Stimulated activated naive CD4-positive, alpha-beta T cell treated with Interleukin-2 at 50 U/mL for 16 hours (primary cell): ENCODE measurements around the gene DNAI2.

Experiments
- DNase-seq: peaks from one replicate; lab custom pipeline; 2025; lab: John Stamatoyannopoulos, UW

The DNAI2 gene

GRCh38 chr17:74305865-74306654, 32.0 kb downstream of the DNAI2 start:
- DNase-seq: no peak

GRCh38 chr17:74307984-74308773, 34.1 kb downstream of the DNAI2 start:
- DNase-seq: no peak

GRCh38 chr17:74309902-74310301, 35.9 kb downstream of the DNAI2 start:
- DNase-seq: no peak

GRCh38 chr17:74314877-74315276, 40.8 kb downstream of the DNAI2 start:
- DNase-seq: no peak

GRCh38 chr17:74316220-74316619, 42.2 kb downstream of the DNAI2 start:
- no peak for DNase-seq

DNA sequence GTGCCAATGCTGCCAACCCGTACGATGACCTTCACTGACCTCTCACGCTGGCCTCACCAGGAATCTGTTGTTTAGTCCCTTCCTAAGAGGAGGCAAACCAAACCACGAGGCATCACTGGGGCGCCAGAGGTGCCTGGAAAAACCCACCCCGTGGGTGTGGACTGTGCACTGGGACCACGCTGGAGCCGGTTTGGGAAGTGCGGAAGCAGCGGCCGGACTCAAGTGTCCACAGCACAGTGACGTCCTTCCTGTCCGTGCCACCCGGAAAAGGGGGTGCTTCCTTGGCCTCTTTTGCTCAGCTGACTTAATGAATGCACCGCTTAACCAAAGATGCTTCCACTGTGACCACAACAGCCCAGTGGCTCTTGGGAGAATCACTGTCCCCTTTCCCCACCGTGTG, 43.0 kb downstream of the DNAI2 start:
- no peak for DNase-seq

DNA sequence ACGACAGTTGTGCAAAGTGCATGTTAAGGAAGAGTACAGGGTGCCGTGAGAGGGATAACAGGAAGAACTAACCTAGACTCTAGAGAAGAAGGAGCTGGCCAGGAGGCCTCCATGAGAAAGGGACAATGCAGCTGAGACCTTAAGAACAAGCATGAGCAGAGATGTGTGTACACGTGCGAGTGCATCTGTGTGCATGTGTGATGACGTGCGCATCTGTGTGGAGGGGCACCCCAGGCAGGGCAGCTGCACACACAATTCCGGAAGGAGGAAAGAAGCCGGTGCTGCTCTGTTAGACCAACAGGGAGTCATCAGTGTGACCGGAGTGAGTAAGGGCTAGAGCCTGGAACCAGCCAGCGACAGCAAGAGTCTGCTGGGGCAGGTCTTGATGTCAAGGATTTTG, 44.4 kb downstream of the DNAI2 start:
- no peak for DNase-seq

GRCh38 chr17:74324521-74324920, 50.5 kb downstream of the DNAI2 start:
- DNase-seq: no peak

GRCh38 chr17:74325376-74325742, 51.3 kb downstream of the DNAI2 start:
- no peak for DNase-seq

- peak; percentile 56 for DNase-seq
These were observed 51.8 kb downstream of the DNAI2 start, which contains the start of gene KIF19 for GRCh38 chr17:74325743-74326379. Gene KIF19, plus strand, starts transcription at chr17:74326226. Its CDS starts 124 bp downstream, at chr17:74326350.

- DNase-seq: no peak
These were observed 52.5 kb downstream of the DNAI2 start for GRCh38 chr17:74326506-74326905.

GRCh38 chr17:74328487-74328886, 54.5 kb downstream of the DNAI2 start:
- DNase-seq: no peak

DNA sequence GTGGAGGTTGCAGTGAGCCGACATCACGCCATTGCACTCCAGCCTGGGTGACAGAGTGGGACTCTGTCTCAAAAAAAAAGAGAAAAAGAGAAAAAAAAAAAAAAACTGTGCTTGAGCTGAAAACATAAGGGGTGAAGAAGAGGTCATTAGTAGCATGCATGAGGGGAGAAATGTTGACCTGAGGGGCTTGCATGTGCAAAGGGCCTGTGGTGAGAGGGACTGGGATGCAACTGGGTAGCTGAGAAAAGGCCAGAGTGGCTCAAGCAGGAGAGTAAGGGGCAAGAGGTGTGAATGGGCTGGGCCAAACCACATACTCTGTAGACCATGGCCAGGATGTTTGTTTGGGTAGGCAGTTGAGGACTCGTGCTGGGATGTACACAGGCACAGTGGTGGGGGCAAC, 55.3 kb downstream of the DNAI2 start:
- no peak for DNase-seq

GRCh38 chr17:74330446-74330845, 56.4 kb downstream of the DNAI2 start:
- DNase-seq: no peak

GRCh38 chr17:74332017-74332650, 58.1 kb downstream of the DNAI2 start:
- DNase-seq: no peak

- no peak for DNase-seq
These were observed 58.8 kb downstream of the DNAI2 start for GRCh38 chr17:74332763-74333283.

DNA sequence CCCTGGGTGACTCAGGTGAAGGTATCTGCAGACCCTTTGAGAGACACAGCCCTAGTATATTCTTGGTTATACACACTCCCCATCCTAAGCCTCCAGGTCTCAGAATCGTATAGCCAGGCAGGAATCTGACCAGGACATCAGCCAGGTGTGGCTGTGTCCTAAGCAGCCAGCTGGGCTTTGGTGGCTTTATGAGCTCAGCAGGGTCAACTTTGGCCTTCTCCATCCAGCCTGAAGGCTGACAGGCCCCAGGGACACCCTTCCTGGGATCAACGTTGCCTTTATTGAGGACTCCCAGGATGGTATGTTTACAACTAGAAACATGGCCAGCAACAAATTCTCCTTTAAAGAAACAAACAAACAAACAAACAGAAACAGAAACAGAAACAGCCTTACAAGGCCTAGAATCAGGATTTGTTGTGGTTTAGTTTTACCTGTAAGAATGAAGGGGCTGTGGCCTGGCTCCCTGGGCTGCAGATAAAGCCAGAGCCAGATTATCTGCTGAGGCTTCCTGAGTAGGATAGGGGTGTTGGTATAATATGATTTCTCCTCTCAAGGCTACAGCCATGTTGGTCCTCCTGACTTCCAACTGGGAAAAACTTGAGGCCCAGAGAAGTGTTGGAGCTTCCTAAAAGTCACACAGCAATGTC, 60.5 kb downstream of the DNAI2 start:
- no peak for DNase-seq

- DNase-seq: no peak
These were observed 61.6 kb downstream of the DNAI2 start for GRCh38 chr17:74335529-74336062.

DNA sequence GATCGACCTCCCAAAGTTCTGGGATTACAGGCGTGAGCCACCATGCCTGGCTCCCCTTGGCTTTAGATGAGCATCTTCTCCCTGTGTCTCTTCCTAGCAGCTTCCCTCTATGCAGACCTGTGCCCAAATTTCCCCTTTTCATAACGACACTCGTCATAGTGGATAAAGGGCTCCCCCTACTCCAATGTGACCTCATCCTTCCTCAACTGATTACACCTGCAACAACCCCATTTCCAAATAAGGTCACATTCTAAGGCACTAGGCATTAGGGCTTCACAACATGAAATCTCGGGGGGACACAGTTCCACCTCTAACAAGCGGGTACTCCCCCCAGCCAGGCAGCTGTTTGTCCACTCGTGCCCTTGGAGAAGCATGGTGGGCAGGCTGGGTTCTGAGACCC, 62.3 kb downstream of the DNAI2 start:
- no peak for DNase-seq

GRCh38 chr17:74337834-74338500, 63.9 kb downstream of the DNAI2 start:
- no peak for DNase-seq
